BE2C (cell line): ENCODE measurements around the gene PIGX.

Source experiments
- DNase-seq: peaks from one replicate; pipeline ENCODE4 v3.0.0-alpha.2; 2020
- H3K27me3 ChIP-seq: fragments of 250-450 bp; sonication (Bioruptor Pico); 2 replicates; pipeline ENCODE4 v1.5.1; 2020; ENCODE audit warnings: mild to moderate bottlenecking
- H3K36me3 ChIP-seq: fragments of 250-450 bp; sonication (Bioruptor Pico); 2 replicates; pipeline ENCODE4 v1.5.1; 2020; ENCODE audit warnings: mild to moderate bottlenecking
- H3K4me1 ChIP-seq: fragments of 250-450 bp; sonication (Bioruptor Pico); 2 replicates; pipeline ENCODE4 v1.5.1; 2020
- H3K4me3 ChIP-seq: 2 replicates; pipeline ENCODE4 v1.5.1; 2011; ENCODE audit warnings: low read depth, low read length
- H3K9me3 ChIP-seq: fragments of 250-450 bp; sonication (Bioruptor Pico); 2 replicates; pipeline ENCODE4 v1.5.1; 2020
- TF ChIP-seq, protein P1 (sequence below): IDR thresholded peaks from 2 replicates; pipeline ENCODE4 v1.5.1; 2012; ENCODE audit warnings: mild to moderate bottlenecking, low read depth, low read length

The PIGX gene

DNA sequence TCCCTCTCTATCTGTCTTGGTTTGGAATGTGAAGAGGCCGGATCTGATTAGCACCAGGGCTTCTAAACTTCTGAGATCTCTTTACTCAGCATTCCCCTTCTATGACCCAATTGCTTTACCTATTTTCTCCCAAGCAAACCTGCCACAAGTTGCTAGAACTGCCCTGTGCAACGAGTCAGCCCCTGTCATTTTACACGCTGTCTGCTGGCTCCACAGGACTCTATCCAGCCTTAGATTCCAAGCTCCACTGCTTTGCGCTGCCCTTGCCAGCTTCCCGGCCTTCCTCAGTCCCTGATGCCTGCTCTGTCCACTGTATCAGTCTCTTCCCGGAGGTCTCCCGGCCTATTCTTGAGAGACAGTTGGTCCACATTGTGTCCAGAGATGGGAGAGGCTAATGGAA is 12.4 kb upstream of the PIGX start:
- TF ChIP-seq, protein P1, sequence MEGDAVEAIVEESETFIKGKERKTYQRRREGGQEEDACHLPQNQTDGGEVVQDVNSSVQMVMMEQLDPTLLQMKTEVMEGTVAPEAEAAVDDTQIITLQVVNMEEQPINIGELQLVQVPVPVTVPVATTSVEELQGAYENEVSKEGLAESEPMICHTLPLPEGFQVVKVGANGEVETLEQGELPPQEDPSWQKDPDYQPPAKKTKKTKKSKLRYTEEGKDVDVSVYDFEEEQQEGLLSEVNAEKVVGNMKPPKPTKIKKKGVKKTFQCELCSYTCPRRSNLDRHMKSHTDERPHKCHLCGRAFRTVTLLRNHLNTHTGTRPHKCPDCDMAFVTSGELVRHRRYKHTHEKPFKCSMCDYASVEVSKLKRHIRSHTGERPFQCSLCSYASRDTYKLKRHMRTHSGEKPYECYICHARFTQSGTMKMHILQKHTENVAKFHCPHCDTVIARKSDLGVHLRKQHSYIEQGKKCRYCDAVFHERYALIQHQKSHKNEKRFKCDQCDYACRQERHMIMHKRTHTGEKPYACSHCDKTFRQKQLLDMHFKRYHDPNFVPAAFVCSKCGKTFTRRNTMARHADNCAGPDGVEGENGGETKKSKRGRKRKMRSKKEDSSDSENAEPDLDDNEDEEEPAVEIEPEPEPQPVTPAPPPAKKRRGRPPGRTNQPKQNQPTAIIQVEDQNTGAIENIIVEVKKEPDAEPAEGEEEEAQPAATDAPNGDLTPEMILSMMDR = no peak
- Histone ChIP-seq H3K4me3 (no peak overlapping the region), H3K4me1 (no peaks in the 10 kb centered on the region), H3K27me3 (no peaks in the 10 kb centered on the region), H3K36me3 (no peaks in the 10 kb centered on the region), H3K9me3 (no peaks in the 10 kb centered on the region)
- no peak for DNase-seq

DNA sequence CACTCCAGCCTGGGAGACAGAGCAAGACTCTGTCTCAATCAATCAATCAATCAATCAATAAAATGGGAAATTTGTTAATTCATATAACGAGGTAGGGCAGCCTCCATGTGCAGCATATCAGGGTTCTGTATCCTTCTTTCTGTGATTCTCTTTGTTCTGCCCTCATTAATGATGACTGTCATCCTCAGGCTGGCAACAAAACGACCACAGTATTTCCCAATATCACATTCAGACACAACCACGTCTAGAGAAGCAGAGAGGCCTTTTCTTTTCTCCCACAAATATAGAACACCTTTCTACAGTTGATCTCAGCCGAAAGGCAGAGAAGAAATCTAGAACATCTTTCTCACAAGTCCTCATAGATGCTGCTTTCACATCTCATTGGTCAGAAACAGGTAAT is 11.4 kb upstream of the PIGX start:
- DNase-seq = no peak
- Histone ChIP-seq H3K36me3 (no peaks in the 10 kb centered on the region), H3K9me3 (no peaks in the 10 kb centered on the region), H3K4me1 (no peaks in the 10 kb centered on the region), H3K4me3 (no peak overlapping the region), H3K27me3 (no peaks in the 10 kb centered on the region)
- TF ChIP-seq, protein P1 = no peak

DNA sequence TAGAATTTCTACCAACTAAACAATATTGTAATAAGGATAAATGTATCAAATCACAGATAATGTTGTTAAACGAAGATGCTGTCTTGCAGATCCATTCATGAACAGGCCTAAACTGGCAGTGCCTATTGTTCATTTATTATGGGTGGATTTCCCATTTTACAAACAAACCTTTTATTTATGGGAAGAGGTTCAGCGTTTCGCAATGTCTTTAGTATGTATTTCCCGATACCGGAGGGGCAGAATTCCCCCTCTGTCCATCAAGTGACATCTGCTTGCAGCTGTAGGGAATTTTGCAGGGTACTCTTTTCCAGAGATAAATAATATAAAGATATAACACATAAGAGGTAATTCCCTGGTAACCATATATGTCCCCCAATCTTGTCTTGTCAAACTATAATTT is 5.8 kb upstream of the PIGX start:
- Histone ChIP-seq H3K27me3 (no peaks in the 10 kb centered on the region), H3K36me3 (no peaks in the 10 kb centered on the region), H3K4me1 (no peaks in the 10 kb centered on the region), H3K4me3 (no peak overlapping the region), H3K9me3 (no peaks in the 10 kb centered on the region)
- TF ChIP-seq, protein P1 = no peak
- no peak for DNase-seq

DNA sequence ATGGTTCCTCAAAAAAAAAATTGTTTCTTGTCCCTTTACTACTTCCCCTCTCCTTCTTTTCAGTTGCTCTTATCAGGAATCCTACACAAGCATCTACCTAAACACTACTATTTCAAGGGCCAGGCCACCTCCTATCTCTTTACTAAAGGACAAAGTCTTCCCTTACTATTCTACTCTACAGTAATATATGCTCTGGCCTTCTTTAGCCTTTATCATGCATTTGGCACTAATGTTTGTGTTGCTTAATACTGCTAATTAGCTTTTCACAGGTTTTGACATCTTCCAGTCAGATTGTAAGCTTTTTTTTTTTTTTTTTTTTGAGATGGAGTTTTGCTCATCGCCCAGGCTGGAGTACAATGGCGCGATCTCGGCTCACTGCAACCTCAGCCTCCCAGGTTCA is 5.4 kb upstream of the PIGX start:
- Histone ChIP-seq H3K9me3 (no peaks in the 10 kb centered on the region), H3K27me3 (no peaks in the 10 kb centered on the region), H3K4me3 (no peak overlapping the region), H3K4me1 (no peaks in the 10 kb centered on the region), H3K36me3 (no peaks in the 10 kb centered on the region)
- no peak for DNase-seq
- TF ChIP-seq, protein P1 = no peak

DNA sequence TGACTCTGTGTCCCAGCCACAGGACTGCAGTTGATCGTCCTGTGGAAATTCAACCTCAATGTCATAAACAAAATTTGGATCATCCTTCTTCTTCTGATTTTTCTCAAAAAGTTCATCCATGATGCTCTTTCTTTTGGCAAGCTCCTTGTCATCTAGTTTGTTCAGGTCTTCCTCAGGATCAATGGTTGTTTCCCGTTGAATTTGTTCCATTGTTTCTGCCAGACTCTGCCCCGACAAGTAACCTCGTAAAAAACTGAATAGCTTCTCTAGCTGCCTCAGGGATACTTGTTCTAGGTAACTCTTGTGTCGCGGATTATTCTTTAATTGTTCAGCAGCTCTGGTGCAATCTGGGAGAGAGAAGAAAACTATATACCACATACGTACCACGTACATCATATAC is 4.6 kb upstream of the PIGX start:
- Histone ChIP-seq H3K4me1 (no peaks in the 10 kb centered on the region), H3K27me3 (no peaks in the 10 kb centered on the region), H3K4me3 (no peak overlapping the region), H3K36me3 (no peaks in the 10 kb centered on the region), H3K9me3 (no peaks in the 10 kb centered on the region)
- DNase-seq = no peak
- TF ChIP-seq, protein P1 = no peak

DNA sequence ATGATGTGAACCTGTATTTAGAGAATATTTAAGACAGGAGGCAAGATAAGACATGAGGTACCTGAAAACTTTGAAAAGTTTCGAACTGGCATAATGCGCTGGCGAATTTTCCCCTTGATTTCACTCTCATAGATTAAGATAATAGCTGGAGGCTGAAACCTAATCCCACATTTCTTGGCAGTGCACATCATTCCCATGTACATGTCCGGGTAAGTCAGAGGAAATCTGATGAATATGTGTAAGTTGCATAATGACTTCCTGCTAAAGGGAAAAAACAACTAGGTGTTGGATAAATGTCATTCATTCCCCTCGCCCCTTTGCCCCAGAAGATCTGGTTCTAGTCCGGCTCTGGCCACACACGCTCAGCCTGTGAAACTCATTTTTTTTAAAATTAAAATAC is 3.7 kb upstream of the PIGX start:
- H3K4me3 ChIP-seq = no peak overlapping the region
- H3K36me3 ChIP-seq = no peaks in the 10 kb centered on the region
- no peak for DNase-seq
- H3K27me3 ChIP-seq = no peaks in the 10 kb centered on the region
- TF ChIP-seq, protein P1 = no peak
- no peaks in the 10 kb centered on the region for H3K4me1 ChIP-seq
- H3K9me3 ChIP-seq = no peaks in the 10 kb centered on the region
